A549 (cell line): ENCODE measurements around the gene SCIN.
"Not testable (repeated sequence)": the region's sequence is repeated elsewhere in the genome, so short reads cannot be mapped to it uniquely, and the experiment has no call there.

Experiments used
- CTCF ChIP-seq: fragments of >200 bp; sonication (Bioruptor Twin); formaldehyde crosslinking; IDR thresholded peaks from 3 replicates; pipeline ENCODE4 v1.5.1; 2016
- JUN ChIP-seq, 2 experiments: fragments of >200 bp; sonication (Bioruptor Twin); formaldehyde crosslinking; IDR thresholded peaks; 2 replicates in 1 of 2; 3 replicates in 1 of 2; pipeline ENCODE4 v1.6.1; 2016 to 2017
- POLR2A ChIP-seq: IDR thresholded peaks from 2 replicates; pipeline ENCODE4 v1.6.1; 2012; ENCODE audit warnings: mild to moderate bottlenecking, low read length
- RAD21 ChIP-seq, 2 experiments: fragments of >200 bp in 1 of 2; sonication (Bioruptor Twin) in 1 of 2; formaldehyde crosslinking in 1 of 2; IDR thresholded peaks in 1 of 2; conservative IDR thresholded peaks in 1 of 2; 2 replicates in 1 of 2; 3 replicates in 1 of 2; pipeline ENCODE4 v1.6.1; 2012 to 2018; ENCODE audit warnings: inconsistent platforms in 1 of 2
- REST ChIP-seq: fragments of 200-600 bp; sonication (generic); IDR thresholded peaks from 2 replicates; pipeline ENCODE4 v1.6.1; 2016; ENCODE audit warnings: antibody characterized with exemption, mild to moderate bottlenecking, moderate library complexity
- USF2 ChIP-seq: fragments of 450-650 bp; IDR thresholded peaks from 2 replicates; pipeline ENCODE4 v1.6.1; 2014; ENCODE audit warnings: antibody characterized with exemption

GRCh38 chr7:12660986-12661385, 90.5 kb downstream of the SCIN start:
- not testable (repeated sequence) for TF ChIP-seq REST; RAD21 (conservative IDR thresholded peaks at IDR 0.05 in 1 of 2, IDR thresholded peaks at IDR 0.05 in 1 of 2); CTCF; JUN (IDR thresholded peaks at IDR 0.05); USF2; POLR2A
